DMS 273 treated with DMSO at 0.1 percent for 48 hours (cell line): ENCODE measurements around the gene CACNA1S.

Experiments
- DNase-seq: peaks from one replicate; lab custom pipeline; 2025; lab: John Stamatoyannopoulos, UW

The CACNA1S gene

DNA sequence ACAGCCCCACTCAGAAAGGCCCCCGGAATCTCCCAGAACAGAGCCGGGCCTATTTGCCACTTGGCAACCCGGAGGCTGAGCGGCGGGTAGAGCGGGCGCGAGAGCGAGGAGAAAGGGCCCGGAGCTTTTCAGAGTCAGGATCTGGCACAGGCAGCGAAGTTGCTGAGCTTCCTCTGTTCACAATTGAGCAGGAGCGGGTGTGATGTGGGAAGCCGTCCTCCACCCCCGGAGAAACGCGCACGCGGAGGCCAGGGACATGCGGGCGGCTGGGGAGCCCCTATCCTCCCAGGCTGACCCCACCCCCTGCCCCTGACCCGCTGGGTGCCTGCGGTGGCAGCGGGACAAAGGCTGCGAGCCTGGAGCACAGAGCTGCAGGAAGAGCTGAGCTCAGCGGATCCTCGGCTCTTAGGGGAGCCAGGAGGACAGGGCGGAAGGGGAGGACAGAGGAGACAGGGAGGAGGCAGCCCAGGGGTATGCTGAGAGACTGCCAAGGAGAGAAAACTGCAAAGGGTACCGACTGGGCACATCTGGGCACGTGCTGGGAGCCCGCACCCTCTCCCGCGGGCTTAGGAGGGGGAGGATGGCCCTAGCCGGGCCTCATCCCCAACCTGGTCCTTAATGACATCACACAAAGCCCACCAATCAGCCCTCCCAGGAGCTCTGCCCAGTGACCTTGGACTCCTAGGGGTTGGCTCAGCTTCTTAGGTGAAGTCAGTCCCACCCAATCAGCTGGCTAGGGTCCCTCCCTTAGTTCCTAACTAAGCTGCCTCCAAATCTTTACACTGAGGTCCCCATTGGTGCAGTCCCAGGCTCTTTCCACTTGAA, 98.0 kb downstream of the CACNA1S start:
- no peak for DNase-seq

DNA sequence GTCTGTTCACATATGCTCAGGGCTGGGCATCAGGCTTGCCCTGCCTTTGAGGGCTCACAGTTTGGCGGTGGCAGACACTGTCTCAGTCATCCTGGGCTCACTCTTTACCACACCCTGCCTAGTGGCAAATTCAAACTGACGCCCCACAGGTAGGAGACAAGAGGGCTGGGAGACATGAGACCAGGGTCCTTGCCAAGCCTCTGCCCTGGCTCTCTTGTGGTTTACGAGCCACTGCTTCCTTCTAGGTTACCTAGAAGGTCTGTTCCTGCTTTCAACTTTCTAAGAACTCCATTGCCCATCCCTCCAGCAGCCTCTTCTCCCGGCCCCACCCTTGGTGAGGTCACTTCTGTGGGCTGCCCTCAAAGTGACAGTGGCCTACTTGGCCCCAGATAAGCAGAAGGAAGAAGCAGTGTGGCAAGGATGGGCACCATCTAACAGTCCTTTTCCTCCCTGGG, 99.2 kb downstream of the CACNA1S start:
- DNase-seq, result no peak

DNA sequence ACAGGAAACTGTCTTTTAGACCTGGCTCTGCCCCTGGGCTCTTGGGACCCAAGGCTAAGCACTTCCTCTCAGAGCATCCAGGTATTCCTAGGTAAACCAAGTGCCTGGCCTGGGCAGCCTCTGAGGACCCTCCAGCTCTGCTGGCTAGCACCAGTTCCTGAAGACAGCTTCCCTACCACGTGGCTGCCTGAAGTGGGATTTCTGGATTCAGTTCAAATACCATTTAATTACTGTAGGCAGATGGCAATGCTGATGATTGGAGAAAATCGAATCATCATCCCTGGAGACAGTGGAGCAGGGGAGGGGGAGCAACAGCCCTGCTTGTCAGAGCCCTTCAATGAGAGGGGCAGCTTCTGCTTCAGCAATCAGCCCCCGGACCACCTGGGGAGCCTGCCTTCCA, 100.6 kb downstream of the CACNA1S start:
- peak; percentile 61 for DNase-seq

DNA sequence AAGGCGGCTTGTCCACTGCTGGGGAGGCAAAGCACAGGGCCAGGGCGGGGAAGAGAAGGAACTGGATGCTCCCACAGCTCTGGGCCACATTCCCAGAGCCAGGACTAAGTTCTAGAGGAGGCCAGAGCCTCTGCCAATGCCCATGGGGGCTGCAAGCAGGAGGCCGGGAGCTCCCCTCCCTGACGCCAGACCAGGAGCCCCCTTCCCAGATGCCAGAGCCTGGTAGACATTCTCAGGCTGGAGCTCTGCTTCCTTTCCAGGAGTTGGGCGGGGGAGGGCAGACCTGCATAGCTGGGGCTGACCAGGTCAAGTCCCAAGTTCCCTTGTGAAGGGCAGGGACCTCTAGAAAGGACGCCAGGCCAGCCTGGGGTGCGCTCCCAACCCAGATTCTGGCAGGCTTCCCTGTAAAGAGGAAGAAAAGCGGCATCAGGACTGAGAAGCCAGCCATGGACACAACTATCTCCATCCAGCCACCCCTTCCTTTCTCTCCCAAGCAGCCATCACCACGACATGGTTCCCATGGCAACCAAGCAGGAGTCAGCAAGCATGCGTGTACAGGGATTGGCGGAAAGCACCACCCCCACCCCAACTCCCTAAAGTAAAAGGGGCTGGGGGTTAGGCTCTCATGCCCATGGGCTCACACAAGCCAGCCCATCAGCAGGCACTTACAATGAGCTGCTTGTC, 102.1 kb downstream of the CACNA1S start:
- no peak for DNase-seq

DNA sequence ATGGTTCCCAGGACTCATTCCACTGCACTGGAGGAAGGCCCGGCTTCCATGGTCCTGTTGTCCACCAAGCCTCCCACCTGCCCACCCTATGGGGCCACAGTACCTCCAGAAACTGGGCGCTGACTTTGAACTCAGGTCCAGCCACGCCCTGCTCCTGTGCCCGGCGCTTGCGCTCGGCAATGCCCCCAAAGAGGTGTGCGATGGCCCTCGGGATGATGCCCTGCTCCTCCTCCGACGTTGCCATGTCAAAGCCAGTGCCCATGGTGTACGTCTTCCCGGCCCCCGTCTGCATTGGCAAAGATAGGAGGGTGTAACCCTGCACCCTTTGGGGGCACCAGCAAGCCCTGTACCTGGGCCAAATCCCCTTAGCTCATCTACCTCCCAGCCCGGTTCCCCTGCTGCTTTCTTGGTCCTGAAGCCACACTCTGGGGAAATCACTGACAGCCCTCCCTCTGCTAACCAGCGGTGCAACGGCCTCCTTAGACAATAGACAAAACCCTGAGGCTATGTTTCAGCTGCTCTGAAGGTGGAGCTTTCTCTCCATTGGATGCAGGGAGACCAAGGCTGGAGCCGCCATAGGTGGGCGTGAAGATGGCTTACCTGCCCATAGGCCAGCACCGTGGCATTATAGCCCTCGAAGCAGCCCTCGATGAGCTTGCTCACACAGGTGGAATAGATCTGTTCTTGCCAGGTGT, 103.4 kb downstream of the CACNA1S start:
- no peak for DNase-seq

DNA sequence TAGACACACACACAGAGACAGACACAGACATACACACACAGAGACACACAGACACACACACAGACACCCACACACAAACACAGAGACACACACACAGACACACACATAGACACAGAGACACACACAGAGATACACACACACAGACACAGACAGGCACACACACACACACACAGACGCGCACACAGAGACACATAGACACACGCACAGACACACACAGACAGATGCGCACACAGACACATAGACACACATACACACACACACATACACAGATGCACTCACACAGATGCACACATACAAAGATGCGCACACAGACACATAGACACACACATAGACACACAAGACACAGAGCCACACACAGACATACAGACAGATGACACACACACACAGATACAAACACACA, 104.7 kb downstream of the CACNA1S start:
- DNase-seq, result no peak

DNA sequence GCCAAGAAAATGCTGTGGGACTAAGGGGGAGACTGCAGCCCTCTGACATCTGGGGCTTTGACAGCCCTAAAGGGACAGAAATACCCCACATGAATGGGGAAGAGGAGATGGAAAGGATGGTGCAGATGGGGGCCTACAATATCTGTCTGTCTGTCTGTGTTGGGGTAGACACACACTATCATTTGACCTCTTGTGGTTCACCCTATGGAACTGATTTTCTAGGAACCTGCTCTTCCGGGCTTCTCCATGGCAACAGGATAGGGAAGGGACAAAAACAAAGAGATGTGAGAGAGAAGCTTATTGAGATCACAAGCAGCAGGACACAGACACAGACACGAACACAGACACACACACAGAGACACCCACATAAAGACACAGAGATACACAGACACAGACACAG, 105.8 kb downstream of the CACNA1S start:
- DNase-seq, result no peak

DNA sequence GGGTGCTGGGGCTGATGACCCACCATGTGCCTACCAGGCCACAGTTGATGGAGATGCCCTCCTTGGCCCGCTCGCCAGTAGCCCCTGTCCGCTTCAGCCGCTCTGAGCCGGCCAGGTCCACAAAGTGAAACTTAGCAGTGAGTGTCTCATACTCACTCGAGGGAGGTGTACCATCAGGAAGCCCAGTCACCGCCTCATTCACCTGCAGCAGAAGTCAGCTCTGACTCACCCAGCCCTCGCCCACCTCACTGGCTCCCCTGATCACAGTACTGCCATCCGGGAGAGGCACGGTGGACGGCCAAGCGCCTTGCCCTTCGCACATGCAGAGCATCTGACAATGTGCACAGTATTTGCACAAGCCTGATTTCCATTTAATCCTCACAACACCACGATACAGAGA, 107.5 kb downstream of the CACNA1S start:
- no peak for DNase-seq

DNA sequence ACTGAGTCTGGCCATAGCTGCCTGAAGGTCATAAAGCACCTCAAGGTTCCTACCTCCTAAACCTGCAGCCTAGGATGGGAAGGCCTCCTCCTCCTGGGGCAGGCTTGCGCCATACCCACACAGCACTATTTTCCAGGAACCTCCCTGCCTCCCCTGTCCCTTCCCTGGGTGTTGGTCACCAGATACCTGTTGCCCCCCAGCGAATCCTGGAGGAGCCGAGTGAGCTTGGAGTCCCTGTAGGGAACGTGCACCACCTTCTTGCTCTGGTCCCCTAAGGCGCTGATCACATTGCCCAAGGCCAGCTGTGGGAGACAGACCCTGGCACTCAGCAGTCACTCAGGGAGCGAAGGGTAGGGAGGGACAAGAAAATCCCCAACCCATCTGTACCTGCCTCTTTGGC, 108.1 kb downstream of the CACNA1S start:
- DNase-seq, result no peak

DNA sequence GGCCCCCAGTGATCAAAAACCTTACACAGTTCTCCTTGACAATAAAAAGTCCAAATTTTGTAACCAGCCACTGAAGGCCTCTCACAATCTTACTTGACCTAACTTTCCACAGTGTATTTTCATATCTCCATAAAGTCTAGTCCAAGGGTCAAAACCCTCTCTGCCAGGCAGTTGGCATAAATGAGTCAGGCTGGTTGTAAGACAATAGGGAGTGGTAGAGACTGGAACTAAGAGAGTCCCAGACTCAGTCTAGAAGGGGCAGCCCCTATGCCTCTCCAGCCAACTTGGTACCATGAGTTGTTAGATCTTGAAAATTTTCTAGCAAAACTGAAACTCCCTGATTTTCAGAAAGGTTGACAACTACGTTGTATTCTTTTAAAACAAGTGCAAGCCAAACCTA, 109.7 kb downstream of the CACNA1S start:
- no peak for DNase-seq

DNA sequence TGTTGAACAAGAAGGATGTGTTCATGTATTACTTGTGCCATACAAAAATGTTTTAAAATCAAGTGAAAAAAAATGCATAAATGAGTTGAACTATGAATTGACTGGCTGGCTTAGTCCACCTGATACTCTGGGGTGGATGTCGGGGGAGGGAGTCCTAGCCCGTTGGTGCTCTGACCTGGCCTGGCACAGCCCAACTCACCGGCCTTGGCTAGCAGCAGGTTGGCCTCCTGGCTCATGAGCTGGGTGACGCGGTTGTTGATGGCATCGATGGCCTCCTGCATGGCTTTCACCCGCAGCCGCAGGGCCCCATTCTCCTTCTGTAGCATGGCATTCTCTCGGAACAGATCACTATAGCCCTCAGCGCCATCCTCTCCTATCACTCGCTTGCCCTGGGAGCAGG, 110.3 kb downstream of the CACNA1S start:
- DNase-seq, result no peak

DNA sequence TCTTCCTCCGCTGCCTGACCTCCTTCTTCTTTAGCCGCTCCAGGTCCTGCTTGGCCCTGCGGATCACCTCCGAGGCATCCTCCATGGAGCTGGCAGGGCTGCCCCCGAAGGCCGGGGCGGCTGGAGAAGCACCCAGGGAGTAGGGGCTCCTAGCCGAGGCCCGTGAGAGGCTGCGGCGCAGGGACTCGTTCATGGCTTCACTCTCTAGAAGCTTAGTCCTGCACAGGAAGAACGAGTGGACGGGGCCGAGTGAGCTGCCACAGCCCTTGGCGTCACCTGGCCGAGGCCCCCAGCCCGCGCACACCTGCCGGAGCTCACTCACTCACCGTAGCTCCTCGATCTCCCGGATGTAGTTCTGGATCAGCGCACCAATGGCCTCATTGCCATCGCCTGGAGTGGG, 111.8 kb downstream of the CACNA1S start:
- no peak for DNase-seq

DNA sequence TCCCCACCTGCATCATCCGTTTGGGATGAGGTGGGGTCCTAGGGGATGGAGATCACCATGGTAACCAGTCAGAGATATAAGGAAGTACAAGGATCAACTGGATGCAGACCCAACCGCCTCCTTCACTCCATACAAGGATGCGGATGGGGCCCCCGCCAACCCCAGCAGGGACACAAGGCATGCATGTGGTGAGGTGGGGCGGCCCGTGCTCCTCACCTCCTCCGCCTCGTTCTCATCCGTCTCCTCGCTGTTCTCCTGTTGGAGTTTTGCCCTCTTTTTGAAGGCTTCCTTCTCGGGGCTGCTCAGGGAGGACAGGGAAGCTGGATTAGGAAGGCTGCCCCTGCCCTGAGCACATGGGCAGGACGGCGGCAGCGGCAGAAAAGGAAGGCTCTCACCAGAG, 112.6 kb downstream of the CACNA1S start:
- DNase-seq, result no peak

DNA sequence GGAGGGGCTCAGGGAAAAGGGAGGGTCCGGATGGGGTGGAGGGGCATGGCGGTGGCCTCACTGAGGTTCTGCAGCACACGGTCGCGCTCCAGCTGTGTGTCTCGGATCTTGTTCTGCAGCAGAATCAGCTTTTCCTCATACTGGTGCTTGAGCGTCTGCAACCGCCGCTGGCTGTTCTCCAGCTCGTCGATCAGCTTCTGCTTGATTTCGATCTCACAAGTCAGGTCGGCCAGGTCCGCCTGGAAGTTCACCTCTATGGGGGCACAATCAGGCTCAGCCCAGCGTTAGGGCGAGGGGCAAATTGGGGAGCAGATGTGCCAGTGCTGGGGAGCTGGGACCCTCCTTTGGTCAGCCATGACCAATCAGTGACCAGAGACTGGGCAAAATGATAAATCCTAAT, 113.9 kb downstream of the CACNA1S start:
- no peak for DNase-seq

DNA sequence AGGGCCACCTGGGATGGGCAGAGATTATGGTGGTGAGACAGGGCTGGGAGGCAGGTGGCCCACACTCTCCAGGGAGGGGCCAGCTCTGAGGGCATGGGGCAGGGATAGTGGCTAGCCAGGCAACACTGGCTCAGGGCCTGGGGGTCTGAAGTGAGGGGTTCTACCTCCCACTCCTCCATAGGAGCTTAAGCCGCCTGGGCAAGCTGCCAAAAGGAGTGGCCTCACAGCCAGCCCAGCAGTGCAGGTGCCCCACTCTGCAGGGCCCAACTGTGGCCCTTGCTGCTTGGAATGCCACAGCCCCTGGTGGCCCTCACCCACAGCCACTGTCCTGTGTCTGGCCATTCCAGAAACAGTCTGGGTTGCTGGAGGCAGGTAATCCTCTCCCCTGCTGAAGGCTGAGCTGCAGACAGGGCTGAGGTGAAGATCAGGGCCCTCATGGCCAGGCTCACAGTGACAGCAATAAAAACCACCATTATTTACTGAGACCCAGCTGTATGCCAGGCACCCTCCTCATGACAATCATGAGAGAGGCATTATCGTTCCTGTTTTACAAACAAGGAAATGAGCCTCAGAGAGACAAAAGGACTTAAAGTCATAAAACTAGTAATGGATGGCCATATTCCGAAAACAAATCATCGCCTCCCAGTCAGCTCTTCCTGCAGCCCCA, 119.7 kb downstream of the CACNA1S start:
- no peak for DNase-seq

DNA sequence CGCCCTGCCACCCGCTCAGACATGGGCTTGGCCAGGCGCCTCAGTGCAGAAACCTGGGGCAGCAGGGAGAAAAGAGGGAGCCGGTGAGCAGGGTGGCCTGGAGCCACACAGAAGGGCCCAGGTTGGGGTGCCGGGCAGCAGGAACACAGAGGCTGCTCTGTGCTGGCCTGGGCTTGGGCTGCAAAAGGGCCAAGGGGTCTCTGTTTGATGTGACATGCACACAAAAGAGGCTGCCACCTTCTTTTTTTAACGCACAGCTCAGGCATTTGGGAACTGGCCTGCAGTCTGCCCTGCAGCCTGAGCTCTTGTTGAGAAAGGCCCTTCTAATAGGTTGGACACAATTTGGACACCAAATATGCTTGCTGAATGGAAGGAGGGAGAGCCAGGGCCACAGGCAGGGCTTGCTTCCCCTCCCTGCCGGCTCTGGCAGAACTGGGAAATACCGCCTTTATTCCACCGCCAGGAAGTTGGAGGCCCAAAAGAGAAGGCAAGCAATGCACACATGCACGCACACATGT, 121.1 kb downstream of the CACNA1S start:
- DNase-seq, result no peak

DNA sequence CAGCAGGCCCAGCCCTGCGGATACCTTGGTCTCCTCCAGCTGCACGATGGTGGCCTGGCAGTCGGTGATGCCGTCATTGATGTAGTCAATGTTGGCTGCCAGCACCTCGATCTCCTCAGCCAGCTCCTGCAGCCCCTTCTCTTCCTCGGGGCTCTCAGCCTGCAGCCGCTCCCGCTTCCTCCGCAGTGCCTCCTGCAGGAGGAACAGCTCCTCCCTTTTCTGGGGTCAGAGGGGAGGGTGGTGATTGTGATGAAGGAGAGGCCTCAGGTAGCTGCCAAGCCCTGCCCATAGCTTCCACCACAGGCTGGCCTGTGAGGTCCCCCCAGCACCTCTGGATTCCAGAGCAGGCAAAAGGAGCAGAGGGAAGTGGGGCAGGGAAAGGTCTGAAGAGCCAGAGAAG, 122.1 kb downstream of the CACNA1S start:
- DNase-seq, result no peak
